HG02870 (cell line): ENCODE data around the gene HOTAIR.
A peak's percentile ranks its signal among the peaks of the same experiment; 100 is the strongest.

Experiments
- ATAC-seq: cut with Tn5 transposase; IDR thresholded peaks from one replicate; pipeline ENCODE4 v1.9.1; 2021; ENCODE audit warnings: mild to moderate bottlenecking, moderate library complexity; ENCODE audit not compliant: unreplicated experiment

HOTAIR gene

DNA sequence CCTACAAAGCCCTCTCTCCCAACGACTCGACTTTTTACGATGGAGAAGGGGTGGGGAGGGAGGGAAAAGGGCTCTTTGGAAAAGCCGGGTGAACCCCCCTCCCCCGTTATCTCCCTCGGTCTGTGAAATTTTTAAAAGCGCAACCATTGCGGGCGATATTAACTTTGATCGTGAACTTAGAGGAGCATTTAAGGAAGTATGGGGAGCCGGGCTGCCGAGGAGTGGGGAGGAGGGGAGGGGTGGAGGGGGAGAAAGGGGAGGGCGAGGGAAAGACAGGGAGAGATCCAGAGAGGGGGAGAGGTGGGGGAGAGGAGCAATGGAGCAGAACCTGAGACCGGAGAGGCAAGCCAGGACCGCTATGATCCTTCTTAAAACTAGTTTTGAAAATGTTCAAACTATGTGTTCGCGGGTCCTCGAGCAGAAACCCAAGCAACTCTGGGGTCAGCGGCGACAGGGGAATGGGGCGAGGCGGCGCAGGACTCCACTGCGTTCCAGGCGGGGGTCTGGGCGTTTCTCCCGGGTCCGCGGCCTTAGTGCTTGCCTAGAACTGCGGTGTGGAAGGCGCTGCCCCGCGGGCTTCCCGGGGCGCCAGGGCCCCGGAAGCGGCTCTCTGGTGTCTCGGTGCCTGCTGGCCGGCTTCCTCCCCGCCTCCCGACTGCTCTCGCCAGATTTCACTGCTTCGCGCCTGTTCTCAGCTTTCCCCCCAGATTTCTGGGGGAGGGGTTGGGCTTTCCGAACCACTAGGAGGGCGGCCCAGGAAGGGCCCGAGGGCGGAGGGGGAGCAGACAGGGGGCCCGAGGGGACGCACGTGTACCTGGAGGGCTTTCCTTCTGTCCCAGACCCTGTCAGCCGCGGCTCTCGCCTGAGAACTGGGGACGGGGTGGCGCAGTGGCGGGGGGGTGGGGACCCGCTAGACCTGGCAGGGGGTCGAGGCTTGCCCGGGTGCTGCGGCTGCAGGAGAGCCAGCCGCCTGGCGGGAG is at the start of gene HOTAIR:
TSS of gene HOTAIR (minus strand) at position 871 of the 980 bp plus-strand sequence.
- no peak for ATAC-seq

DNA sequence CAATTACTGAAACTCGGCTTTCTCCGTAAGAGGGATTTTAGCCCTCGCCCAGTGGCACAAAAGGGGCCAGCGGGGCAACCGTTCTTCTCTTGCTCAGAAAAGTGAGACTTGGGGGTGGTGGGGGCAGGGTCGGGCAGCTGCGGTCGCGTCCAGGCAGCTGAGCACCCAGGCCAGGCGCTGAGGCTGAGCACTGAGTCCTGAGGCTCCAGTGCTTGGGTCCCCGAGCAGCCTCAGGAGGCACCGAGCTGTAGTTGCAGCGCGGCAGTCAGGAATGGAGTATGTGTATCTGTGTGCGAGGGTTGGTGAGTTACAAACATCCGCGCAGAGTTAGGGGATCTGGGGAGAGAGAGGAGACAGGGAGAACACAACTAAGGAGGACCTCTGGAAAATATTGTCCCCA is 49.4 kb upstream of the HOTAIR start:
- no peak for ATAC-seq

DNA sequence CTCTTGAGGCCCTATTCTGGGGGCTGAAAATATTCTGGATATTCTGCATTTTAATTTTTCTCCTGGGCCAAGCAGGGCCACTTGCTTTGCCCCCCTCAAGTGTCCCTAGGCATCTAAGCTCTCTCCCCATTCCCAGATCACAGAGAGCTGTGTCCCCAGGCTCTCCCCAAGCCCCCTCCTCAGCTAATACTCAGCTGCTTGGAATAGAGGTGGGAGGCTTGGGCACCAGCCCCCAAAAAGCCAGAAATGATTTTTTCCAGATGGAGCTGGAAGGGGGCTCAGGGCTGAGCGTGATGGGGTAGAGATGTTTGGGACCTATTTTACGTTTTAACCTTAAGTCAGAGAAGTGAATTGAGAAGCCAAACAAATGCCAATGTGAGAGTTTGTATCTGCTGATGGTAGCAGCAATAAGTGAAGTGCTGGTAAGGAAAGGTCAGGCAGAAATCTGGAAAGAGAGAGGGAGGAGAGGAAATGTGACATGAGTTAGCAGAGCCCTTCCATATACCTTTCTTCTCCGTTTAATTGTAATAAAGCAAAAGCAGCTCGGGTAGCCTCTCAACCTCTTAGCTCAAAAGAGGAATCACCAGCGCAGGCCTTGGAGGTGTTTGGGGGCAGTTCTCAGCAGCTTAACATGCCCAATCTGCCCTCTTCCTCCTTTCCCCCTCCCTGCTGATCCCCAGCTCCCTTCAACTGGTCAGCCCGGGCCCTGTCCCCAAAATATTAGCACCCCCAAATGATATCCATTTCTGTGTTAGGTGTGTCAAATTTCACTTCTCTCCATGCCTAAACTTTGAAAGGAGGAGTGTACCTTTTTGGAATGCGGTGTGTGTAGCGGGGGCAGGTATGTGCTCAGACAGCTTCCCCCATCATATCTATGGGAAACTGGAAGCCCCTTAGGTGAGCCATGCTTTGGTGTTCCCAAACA is 48.5 kb upstream of the HOTAIR start:
- no peak for ATAC-seq

DNA sequence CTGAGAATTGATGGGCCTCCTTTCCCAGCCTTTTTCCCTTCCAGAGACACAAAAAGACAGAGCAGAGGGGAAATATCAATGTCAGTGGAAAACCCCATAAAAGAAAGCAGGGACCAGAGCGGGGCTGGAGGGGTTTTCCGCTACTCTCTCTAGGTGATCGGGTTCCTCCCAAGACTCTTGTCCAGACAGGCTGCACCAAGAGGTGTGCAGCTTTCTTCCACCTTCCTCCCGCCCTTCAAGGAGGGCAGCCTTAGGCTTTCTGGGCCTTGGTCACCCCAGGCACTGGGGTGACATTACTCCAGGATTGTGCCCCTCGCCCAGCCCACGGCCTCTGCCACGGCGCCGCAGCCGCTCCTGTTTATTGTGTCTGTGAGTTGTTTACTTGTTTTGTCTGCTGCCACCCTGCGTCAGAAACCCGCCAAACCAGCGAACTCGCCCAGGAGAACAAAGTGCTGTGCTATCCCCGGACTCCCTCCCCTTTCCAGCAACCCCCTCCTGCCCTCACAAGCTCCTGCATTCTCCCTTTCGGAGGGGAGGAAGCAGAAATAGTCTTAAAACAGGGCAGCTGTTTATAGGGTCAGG is 46.8 kb upstream of the HOTAIR start:
- no peak for ATAC-seq

DNA sequence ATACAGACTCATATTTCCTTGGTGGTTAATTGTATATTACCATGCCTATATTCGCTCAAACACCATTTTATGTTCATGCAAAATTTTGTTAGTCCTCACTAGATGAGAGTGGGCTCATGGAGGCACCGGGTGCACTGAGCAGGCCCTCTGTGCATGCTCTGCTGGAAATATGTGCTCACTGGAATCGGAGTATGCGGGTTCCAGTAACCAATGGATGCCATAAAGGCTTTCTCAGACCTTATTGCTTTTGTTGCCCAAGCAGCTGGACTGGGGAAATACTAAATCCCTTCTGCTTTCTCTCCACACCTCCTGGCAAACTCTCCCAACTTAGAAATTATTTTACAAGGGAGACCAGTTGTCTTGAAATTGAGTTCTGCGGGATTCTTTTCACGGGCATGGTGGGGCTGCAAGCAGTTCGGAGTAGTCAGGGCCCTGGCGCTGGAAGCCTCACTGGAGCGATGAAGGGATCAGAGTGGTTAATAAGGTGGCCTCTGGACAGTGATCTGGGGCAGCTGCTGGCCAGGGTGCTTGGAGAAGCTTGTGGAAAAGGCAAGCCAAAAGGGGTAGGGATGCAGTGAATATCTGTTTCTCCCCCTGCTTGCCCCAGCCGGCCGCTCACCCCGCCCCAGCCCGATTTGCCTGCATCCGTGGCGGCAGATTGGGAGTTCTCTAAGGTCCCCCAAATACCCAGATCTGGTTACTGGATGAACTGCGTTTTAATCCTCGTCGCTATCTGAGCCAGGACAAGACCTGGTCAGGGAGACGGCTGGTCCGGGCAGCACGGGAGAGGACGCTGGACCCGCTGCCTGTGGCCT is 46.0 kb upstream of the HOTAIR start:
- ATAC-seq: no peak

DNA sequence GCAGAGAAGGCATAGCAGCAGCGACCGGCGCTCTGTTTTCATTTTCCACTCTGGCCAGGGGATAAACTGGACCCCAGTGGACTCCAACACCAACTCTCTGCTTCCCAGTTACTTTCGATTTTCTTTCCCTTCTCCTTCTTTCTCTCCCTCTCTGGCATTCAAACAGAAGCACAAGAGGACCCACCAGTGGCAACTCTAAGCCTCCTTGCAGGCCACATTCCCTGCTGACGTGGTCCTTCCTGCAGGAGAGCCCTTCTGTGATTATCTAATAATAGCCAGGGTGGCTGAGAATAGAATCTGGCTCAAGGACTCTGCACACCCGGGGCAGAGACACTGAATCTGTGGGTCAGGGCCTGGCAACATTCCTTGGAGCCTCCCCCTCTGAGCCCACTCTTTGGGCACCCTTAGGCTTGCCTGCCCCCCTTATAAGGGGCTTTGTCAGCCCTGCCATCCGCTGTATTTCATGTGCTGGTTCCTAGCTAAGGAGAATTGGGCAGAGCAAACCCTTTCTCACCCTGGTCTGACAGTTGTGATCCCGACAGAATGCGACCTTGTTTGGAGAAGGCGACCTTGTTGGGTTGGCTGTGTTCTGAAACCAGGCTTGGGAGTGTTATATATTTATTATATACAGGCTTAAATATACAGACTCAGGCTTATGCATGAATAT is 45.3 kb upstream of the HOTAIR start:
- ATAC-seq: no peak

DNA sequence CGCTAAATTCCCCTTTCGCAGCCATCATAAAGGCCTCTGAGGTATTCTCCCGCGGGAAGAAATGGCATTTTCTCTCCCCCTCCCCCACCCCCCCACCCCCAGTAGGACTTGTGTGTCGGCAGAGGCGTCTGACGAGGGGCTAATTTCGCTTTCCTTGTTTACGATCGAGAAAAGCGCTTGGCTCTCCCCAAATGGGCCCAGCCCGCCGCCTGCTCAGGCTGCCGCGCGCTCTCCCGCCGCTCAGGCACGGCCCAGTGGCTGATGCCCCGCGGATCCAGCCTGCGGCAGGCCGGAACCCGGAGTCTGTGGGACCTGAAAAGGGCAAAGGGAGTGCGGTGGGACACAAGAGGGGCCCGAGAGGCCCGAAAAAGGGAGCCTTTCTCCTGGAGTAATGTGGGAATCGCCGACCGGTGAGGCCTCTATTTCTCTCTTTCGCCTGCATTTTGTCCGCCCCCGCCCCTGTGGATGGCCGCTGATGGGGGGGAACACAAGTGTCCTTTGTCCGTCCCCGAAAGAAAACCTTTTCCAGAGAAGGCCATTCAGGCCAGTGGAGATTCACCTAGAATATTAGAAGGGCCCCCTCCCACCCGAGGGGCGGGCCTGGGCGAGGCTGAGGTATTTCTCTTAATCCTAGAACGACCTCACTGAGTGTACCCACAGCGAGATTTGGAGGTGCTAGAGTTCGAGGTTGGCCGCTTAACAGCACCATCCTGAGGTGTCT is 44.5 kb upstream of the HOTAIR start:
- ATAC-seq: no peak

DNA sequence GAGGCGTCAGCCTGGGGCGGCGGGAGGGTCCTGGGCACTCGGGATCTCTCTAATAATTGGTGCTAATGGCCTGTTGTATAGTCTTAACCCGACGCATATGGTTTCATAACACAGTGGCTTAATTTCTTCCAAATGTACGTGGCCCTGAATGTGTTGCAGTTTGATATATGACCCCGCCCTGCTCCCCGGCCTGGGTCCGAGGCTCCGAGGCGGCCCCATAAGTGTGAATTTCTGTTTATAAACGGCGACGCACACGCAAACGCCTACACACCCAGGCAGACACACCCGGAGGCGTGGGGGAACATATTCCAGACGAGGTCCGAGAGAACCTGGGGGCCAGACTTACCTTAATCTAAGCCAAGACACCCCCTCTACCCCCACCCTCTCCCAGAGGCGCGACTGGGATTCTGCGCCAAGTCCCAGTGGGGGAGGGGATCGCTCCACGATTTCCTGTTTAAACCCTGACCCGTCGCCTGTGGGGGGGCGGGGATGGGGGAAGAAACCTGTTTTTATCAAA is 43.8 kb upstream of the HOTAIR start:
- ATAC-seq: no peak

DNA sequence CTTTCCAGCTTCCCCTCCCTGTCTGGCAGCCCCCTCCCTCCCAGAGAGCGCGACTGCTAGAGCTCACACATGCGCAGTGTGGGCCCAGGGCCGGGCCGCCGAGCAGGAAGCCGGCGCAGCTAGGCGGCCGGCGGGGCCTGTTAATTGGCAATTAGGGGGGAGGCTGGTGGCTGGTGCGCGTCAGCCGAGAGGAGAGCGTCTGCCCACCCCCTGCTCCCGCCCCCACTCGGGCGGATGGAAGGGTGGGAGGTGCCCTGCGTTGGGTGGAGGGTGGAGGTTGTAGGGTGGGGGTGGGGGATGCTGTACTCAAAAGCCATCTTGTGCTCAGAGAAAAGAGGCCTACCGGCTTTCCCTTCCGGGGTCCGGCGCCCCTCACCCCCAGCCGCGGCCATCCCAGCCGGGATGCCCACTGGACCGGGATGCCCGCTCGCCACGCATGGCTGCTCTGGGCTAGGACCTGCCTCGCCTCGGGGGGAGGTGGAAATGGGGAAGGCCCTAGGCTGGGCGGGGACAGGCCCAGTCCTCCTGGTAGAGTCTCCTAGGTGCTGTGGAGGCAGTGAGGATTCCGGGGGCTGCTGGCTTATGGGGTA is 43.2 kb upstream of the HOTAIR start:
- ATAC-seq: peak; percentile 71

DNA sequence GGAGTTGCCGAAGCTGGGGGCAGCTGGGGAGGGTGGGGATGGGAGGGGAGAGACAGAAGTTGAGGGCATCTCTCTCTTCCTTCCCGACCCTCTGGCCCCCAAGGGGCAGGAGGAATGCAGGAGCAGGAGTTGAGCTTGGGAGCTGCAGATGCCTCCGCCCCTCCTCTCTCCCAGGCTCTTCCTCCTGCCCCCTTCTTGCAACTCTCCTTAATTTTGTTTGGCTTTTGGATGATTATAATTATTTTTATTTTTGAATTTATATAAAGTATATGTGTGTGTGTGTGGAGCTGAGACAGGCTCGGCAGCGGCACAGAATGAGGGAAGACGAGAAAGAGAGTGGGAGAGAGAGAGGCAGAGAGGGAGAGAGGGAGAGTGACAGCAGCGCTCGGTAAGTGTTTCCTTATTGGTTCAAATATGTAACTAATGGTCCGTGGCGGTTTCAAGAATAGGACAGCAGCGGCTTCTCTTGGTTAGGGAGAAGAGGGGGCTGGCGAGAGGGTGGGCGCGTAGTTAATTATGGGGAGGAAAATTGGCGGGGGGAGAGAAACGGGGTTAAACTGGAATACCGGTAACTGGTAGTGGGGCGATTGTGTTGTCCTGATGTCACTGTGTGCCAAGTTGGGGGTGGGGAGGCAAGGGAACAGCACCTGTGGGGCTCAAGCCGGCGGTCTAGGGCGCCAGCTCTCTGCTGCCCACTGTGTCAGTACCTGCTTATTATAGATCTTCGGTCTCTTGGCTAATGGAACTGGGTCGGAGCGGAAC is 42.5 kb upstream of the HOTAIR start:
- ATAC-seq: no peak

DNA sequence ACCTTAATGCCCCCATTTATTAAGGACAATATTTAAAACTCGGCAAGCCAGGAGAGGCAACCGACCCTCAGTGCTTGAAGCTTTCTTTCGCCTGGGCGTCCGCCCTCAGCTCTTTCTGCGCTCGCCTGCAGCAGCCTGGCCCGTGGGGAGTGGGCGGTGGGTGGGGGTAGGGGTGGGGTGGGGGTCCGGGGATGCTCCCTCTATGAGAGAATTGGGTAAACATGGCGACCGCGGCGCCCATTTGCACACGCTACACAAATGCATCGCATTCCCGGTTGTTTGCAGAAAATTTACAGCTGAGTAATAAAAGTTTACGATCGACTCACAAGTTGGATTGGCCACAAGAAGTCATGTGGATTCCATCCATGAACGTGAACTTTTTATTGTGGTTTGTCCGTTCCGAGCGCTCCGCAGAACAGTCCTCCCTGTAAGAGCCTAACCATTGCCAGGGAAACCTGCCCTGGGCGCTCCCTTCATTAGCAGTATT is 41.8 kb upstream of the HOTAIR start:
- ATAC-seq: no peak

DNA sequence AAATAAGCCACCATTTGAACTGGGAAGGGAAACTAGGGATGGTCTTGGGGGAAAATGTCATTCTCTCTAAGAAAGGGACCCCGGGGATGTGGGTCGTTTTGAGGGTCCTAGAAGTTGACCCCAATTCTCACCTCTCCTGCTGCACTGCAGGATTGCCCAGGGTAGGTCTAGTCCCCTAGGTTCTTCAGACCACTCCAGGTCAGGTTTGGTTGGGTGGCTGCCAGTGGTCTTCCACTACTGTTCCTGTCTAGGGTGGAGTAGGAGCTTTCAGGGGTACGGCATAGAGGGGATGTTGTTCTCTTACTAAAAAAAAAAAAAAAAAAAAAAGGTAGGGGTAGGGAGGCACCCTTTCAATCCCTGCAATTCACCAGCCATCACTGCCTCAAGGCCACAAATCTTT is 41.3 kb upstream of the HOTAIR start:
- ATAC-seq: no peak

DNA sequence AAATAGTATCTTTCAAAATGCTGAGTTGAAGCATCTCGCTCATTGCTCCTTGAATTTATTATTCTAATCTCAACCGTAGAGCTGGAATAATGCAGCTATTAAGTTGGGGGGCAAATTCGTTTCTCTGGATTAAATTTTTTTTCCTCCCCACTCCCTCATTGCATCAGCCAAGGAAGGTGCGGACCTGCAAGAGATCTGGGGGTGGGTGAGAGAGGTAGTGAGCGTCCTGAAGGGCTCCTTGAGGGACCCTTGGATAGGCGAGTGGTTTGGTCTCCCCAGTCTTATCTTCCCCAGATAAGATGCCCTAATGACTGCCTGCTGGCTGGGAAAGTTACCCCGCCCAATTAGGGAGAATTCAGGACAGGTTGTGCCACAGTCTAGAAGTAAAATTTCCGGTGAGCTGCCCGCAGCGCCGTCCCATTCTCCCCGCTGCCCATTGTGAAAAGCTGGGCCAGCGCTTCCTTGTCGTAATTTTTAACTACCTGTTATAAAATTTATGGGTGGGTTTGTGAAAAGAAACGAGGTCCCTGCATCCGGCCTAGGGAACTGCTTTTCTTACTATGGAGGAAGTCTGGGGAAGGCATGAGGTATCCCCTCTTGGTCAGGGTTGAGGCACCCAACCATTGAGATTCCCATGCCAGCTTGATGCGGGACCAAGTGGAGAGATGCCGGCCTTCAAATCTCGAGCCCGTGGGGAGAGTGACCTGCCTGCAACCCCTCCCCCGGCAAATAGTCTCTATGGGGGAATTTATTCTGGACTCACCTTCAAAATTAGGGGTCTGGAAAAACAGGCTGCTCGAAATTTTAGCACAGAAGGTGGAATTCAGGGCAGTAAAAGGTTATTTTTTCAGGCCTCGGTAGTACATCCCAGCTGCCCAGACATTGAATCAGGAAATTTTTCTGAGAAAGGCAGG is 40.5 kb upstream of the HOTAIR start:
- ATAC-seq: no peak

DNA sequence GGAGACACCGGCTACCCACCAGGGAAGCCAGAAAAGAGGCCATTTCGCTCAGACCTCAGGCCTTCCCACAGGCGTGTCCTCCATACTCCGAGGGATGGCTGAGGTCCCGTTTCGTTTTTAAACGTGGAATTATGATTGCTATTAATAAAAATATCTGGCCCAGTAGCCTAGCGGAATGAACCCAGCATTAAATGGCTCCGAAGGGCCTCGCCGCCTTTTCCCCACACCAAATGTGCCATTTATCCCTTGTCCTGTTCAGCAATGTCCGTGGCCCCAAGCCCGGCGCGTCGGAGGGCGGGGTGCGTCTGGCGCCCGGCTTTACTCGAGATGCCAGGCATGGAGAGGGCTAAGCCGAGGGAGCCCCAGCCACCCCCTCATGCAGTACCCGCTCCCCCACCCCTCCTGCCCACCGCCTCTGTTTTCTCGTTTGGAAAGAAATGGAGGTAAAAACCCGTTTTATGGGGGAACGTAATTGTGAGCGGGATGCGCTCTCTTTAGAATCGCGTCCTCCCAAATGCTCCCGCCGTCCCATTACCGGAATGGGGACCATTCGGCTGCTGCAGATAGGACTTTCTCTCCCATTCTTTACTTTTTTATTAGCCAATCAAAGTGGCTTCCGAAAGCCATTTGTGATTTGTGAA is 39.7 kb upstream of the HOTAIR start:
- ATAC-seq: no peak

DNA sequence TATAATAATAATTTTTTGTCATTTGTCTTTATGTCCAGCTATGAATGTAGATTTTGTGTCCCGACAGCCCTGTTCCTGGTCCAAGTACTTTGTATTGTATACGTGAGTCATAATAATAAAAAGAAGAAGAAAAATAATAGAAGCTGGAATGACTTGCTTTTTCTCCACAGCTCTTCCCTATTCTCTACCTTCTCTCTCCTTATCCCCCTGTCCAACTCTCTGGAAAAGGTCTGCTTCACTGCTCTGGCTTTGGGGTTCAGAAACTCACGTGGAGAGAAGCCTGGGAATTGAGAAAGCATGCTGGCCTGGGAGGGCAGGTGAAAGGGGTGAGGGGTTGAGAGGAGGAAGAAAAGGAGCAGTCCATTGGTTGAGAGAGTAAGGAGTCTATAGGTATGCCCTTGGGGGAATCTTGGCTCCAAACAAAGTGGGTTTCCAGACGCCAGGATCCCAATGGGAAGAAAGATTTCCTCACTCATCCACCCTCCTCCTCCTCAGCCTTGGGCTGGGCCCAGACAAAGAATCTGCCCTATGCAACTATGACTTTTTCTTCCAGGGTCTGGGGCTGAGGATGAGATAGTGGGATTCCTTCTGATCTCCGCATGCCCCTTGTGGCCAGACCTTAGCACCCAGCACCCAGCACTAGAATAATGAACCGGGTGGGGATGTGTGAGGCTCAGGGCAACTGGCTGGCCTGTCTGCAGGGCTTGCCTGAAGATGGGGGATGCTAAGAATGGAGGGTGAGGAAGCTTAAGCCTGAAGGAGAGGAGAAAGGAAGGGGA is 38.1 kb upstream of the HOTAIR start:
- ATAC-seq: no peak
